Activated CD8-positive, alpha-beta memory T cell treated with anti-CD3 and anti-CD28 coated beads for 48 hours (primary cell): ENCODE measurements around the gene CHD3.
A peak's percentile ranks its signal among the peaks of the same experiment; 100 is the strongest.
"Not testable (repeated sequence)": the region's sequence is repeated elsewhere in the genome, so short reads cannot be mapped to it uniquely, and the experiment has no call there.

ENCODE experiments used
- DNase-seq, 3 experiments: peaks; one replicate each; pipeline ENCODE4 v3.0.0-alpha.2; 2020; ENCODE audit warnings: low read depth in 2 of 3, low spot score in 2 of 3

CHD3 gene

DNA sequence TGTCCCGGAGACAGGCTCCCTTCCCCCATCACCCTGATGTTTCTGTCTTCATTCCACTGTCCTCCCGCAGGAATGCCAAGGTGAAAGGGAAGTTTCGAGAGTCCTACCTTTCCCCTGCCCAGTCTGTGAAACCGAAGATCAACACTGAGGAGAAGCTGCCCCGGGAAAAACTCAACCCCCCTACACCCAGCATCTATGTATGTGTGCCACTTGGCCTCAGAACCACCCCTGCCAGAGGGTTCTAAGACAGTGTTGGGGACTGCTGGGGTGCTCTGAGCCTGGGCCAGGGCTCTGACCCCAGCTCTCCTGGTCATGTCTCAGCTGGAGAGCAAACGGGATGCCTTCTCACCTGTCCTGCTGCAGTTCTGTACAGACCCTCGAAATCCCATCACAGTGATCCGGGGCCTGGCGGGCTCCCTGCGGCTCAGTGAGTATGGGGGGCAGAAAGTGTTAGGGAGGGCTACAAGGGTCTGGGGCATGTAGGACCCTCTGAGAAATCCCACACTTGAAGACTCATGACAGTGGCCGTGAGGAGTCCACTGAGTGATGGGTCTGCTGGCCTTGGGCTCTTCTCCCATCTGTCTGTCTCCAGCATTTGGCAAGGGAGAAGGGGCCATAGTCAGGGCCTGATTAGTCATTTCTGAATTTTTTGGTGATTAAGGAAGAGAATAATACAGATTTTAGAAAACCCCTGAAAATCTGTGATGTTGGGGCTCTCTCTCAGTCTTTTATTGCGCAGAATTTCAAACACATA lies 38.7 kb upstream of the CHD3 start:
- no peak for DNase-seq

- DNase-seq = no peak
These were observed 37.7 kb upstream of the CHD3 start for GRCh38 chr17:7850701-7851437.

GRCh38 chr17:7851438-7852261 lies 36.9 kb upstream of the CHD3 start:
- DNase-seq = peak; percentile 79 to 87 (median 80)

DNA sequence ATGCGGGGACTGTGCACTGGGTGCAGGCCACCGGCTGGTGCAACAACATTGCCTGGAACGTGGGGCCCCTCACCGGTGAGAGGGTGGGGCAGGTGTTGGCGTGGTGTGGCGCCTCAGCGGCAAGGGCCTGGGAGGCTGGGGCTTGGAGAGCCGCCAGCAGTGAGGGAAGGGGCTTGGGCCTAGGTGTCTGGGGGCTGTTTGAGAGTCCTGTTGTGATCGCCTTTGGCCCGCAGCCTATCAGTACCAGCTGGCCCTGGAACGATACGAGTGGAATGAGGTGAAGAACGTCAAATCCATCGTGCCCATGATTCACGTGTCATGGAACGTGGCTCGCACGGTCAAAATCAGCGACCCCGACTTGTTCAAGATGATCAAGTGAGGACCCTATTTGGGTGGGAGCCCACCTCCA lies 36.3 kb upstream of the CHD3 start:
- DNase-seq = no peak

DNA sequence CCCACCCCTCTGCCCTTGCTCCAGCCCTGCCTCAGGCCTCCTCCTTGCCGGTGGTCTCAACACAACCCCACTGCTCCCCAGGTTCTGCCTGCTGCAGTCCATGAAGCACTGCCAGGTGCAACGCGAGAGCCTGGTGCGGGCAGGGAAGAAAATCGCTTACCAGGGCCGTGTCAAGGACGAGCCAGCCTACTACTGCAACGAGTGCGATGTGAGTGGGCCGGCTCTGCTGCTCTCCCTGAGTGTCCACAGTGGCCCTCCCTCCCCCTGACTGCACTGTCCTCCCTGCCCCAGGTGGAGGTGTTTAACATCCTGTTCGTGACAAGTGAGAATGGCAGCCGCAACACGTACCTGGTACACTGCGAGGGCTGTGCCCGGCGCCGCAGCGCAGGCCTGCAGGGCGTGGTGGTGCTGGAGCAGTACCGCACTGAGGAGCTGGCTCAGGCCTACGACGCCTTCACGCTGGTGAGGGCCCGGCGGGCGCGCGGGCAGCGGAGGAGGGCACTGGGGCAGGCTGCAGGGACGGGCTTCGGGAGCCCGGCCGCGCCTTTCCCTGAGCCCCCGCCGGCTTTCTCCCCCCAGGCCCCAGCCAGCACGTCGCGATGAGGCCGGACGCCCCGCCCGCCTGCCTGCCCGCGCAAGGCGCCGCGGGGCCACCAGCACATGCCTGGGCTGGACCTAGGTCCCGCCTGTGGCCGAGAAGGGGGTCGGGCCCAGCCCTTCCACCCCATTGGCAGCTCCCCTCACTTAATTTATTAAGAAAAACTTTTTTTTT lies 35.5 kb upstream of the CHD3 start:
- DNase-seq = no peak

GRCh38 chr17:7853691-7854038 lies 34.9 kb upstream of the CHD3 start:
- DNase-seq = no peak

- no peak for DNase-seq
These were observed 34.4 kb upstream of the CHD3 start for GRCh38 chr17:7854078-7854777.

GRCh38 chr17:7854851-7855659 lies 33.5 kb upstream of the CHD3 start, which contains the start of gene TMEM88:
Gene TMEM88 (plus strand): TSS chr17:7855066. CDS start chr17:7855075, 9 bp downstream.
- no peak for DNase-seq

DNA sequence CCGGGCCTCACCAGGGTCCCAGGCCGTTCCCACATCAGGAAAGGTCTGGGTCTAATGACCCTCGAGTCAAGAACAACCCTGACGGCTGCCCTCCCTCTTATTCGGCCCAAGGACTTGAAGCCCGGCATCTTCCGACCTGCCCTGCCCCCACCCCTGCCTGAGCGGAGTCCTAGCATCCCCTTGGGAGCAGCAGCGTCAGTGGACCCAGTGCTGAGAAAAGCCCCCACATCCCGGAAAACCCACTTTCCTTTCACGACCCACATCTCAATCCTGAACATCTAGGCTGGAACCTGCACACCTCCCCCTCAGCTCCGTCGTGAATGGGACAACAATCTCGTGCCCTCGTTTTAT lies 33.0 kb upstream of the CHD3 start:
- DNase-seq = no peak

GRCh38 chr17:7856011-7856810 lies 32.4 kb upstream of the CHD3 start:
- no peak for DNase-seq

GRCh38 chr17:7856811-7857712 lies 31.5 kb upstream of the CHD3 start, which contains the start of gene NAA38:
Gene NAA38 (minus strand): TSS chr17:7857559. CDS start chr17:7857463, 96 bp downstream.
- DNase-seq = peak; percentile 80 to 89 (median 83)

DNA sequence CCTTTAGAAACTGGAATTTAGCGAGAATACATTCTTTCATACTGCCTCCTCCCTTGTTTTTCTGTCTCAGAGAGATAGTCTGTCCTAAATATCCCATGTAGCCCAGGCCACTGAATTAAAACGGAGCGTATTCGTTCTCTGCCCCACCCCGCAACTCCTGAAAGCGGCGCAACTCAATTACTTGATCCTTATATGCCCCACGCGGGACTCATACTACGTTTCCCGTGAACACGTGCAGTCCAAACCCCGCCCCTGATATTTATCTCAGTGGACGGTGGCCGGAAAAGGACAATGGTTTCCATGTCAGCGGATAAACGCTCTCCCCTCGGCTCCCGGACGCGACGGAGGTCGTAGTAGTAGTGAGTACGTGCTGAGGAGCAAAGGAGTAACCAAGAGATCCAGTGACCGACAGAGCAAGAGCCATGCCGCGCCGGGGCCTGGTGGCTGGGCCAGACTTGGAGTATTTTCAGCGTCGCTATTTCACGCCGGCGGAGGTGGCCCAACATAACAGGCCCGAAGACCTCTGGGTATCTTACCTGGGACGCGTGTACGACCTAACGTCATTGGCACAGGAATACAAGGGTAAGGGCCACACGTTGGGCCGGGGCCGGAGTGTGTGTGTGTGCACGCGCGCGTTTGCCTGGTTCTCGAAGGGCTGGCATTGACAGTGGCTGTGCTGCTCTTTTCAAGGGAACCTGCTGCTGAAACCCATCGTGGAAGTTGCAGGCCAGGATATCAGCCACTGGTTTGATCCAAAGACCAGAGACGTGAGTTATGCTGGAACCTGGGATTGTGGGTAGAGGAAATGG lies 30.7 kb upstream of the CHD3 start, which contains the start of gene CYB5D1:
Gene CYB5D1 (plus strand): TSS at position 291 of the 809 bp plus-strand sequence. CDS start 132 bp downstream, at position 423.
- DNase-seq = peak; percentile 70 to 73 (median 71)

- no peak for DNase-seq
These were observed 30.1 kb upstream of the CHD3 start for GRCh38 chr17:7858522-7858810.

DNA sequence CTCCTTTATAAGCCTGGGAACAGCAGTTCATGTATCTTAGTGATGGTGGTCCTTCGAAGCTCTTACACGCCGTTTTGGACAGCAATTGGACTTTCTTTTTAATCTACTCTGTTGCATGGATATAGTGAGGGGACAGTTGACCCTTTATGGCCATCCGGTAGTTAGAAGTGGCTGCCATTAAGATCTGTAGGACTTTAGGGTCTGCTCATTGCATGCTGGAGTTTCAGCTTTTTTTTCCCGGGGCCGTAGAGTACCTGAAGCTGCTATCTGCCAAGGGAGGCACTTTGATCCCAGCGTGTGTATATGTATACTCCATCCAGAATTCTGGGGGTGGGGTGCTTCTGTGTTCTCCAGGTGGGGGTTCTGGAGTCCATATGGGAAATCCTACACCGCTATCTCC lies 29.6 kb upstream of the CHD3 start:
- DNase-seq = no peak

DNA sequence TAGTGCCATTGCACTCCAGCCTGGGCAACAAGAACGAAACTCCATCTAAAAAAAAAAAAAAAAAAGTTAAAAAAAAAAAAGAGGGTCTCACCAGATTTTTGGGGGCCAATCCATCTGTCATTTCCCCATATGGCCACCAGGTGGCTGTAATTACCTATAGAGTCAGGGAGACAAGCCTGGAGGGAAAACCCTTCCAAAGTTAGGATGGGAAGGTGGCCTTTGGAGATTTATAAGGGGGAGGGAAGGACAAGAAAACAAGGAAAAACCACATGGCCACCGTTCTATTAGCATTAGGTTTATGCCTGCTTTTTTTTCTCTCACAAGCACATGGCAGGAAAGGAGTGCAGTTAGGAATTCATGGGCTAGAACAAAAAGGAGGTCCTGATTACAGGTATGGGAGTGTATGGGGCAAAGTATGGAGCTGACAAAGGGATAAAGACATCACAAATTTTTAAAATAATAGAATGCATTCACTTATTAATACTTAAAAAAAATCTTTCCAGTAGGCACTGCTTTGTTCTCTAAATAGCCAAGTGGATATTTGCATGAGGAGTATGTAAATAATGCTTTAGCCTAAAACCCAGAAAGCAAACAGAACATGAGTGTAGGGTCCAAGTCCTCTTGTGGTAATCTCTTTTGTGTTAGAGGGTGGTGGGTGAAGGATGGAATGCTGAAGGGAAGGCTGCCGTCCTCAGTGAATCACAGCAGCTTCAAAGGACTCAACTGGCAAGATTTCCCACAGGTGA lies 25.7 kb upstream of the CHD3 start:
- no peak for DNase-seq

- not testable (repeated sequence) for DNase-seq
These were observed 24.2 kb upstream of the CHD3 start for GRCh38 chr17:7864384-7864783.
